Measurements from ENCODE around the gene ING4.

Gene ING4

GRCh38 chr12:6646276-6647082 is 16.4 kb downstream of the ING4 start:
- no peaks in the 10 kb centered on the region for H3K27me3 ChIP-seq (ENCODE audit: control insufficient read depth in 1 of 2, insufficient read depth in 2 of 2, low read length in 2 of 2)
- no peaks in the 10 kb centered on the region for H3K9me3 ChIP-seq (ENCODE audit: low read length)
- H3K4me1 ChIP-seq (ENCODE audit: insufficient read depth, low read length): peaks cover 7% of the 10 kb centered on the region
- H3K9ac ChIP-seq (ENCODE audit: low read length): peak overlapping the region; percentile 44
- H3K36me3 ChIP-seq (ENCODE audit: insufficient read depth, low read length): peaks cover 24% of the 10 kb centered on the region
- H3K4me3 ChIP-seq (ENCODE audit: low read depth in 1 of 2, low read length in 2 of 2): peak overlapping the region; percentile 28 to 56
- H3K27ac ChIP-seq (ENCODE audit: low read depth, low read length): no peak overlapping the region

DNA sequence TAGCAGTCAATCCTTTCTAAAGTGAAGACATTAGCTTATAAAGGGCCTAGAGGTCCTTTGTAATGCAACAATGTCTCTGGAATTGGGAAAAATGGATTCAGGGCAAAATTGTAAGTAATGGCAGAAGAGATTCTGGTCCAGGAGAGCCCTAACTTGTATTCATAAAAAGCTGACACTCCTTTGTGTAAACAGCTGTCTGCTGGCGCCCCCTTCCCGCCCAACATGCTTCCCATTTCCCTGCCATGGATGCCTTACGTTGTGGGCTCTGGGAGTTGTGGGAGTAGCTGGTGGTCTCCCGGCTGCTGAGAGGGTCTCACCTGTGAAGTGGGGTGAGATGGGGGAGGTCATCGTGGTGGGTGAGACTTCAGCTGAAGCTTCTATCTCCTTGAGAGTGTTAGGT is 18.0 kb downstream of the ING4 start:
- H3K4me1 ChIP-seq (ENCODE audit: insufficient read depth, low read length): peaks cover 7% of the 10 kb centered on the region
- peaks cover 8% of the 10 kb centered on the region for H3K36me3 ChIP-seq (ENCODE audit: insufficient read depth, low read length)
- H3K9me3 ChIP-seq (ENCODE audit: low read length): no peaks in the 10 kb centered on the region
- no peak overlapping the region for H3K9ac ChIP-seq (ENCODE audit: low read length)
- peak overlapping the region; percentile 24 for H3K27ac ChIP-seq (ENCODE audit: low read depth, low read length)
- no peak overlapping the region for H3K4me3 ChIP-seq (ENCODE audit: low read depth in 1 of 2, low read length in 2 of 2)
- no peaks in the 10 kb centered on the region for H3K27me3 ChIP-seq (ENCODE audit: control insufficient read depth in 1 of 2, insufficient read depth in 2 of 2, low read length in 2 of 2)

DNA sequence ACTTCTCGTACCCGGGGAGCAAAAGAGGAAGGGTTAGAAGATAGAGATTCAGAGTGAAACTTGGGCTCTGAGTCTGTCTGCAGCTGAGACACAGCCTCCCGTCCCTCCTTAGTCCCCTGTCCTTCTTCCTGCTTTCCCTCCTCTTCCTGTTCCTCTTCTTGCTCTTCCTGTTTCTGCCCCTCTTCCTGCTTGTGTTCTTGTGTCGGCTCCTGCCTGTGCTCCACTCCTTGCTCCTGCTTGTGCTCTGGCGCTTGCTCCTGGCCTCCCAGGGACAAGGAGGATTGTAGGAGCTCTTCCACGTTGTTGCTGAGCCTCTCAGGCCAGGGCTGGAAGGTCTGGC is 18.7 kb downstream of the ING4 start:
- no peaks in the 10 kb centered on the region for H3K27me3 ChIP-seq (ENCODE audit: control insufficient read depth in 1 of 2, insufficient read depth in 2 of 2, low read length in 2 of 2)
- peaks cover 7% of the 10 kb centered on the region for H3K4me1 ChIP-seq (ENCODE audit: insufficient read depth, low read length)
- H3K9ac ChIP-seq (ENCODE audit: low read length): no peak overlapping the region
- H3K9me3 ChIP-seq (ENCODE audit: low read length): no peaks in the 10 kb centered on the region
- H3K4me3 ChIP-seq (ENCODE audit: low read depth in 1 of 2, low read length in 2 of 2): no peak overlapping the region
- peak overlapping the region; percentile 24 for H3K27ac ChIP-seq (ENCODE audit: low read depth, low read length)
- H3K36me3 ChIP-seq (ENCODE audit: insufficient read depth, low read length): peaks cover 6% of the 10 kb centered on the region

DNA sequence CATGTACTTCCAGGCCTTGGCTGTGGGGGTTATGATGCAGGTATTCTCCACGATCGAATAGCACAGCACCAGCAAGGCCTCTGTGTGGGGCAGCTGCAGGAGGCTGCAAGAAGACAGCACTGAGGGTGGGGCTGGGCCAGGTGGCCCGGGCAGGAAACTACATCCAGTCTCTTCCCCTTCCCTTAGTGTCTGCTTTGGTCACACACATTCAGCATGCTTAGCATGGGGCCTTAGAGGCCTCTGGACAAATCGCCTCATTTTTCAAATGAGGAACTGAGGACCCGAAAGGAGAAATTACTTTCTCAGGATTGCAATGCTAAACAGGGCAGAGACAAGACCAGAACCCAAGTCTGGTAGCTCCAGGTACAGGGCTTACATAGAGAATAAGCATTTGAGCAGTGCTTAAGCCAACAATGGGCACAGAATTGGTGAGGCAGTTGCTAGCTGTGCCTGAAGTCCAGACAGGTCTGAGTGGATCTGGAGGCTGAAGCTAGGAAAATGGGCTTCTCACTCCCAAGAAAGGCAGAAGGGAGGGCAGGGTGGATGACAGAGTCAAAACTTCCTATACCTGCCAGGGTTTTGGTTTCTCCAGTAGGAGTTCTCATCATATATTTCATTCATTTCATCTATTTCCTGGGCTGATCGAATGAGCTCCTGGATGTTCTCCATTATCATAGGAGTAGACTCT is 19.2 kb downstream of the ING4 start:
- Histone ChIP-seq H3K27ac (ENCODE audit: low read depth, low read length) (no peak overlapping the region), H3K4me3 (ENCODE audit: low read depth in 1 of 2, low read length in 2 of 2) (no peak overlapping the region), H3K36me3 (ENCODE audit: insufficient read depth, low read length) (peaks cover 6% of the 10 kb centered on the region), H3K9me3 (ENCODE audit: low read length) (no peaks in the 10 kb centered on the region), H3K27me3 (ENCODE audit: control insufficient read depth in 1 of 2, insufficient read depth in 2 of 2, low read length in 2 of 2) (no peaks in the 10 kb centered on the region), H3K4me1 (ENCODE audit: insufficient read depth, low read length) (peaks cover 7% of the 10 kb centered on the region), H3K9ac (ENCODE audit: low read length) (no peak overlapping the region)

DNA sequence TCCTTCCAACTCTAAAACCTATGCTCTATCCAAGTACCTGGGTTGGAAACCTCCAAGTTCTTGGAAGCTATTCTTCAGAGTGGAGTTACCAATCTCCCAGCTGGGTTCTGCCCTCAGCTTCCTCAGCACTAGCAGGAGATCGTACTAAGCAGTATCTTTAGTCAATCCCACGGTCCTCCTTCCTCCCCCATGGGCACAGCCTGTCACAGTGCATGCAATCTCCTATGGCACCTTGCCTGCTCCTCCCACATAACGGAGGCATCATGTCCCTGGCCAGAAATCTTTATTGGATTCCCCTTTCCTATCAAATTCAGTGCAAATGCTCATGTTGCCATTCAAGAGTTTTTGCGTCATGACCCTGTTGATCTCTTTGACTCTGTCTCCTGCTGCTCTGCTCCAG is 21.8 kb downstream of the ING4 start:
- H3K27me3 ChIP-seq (ENCODE audit: control insufficient read depth in 1 of 2, insufficient read depth in 2 of 2, low read length in 2 of 2): no peaks in the 10 kb centered on the region
- no peaks in the 10 kb centered on the region for H3K36me3 ChIP-seq (ENCODE audit: insufficient read depth, low read length)
- H3K27ac ChIP-seq (ENCODE audit: low read depth, low read length): no peak overlapping the region
- no peak overlapping the region for H3K4me3 ChIP-seq (ENCODE audit: low read depth in 1 of 2, low read length in 2 of 2)
- H3K9ac ChIP-seq (ENCODE audit: low read length): no peak overlapping the region
- H3K4me1 ChIP-seq (ENCODE audit: insufficient read depth, low read length): peaks cover 7% of the 10 kb centered on the region
- H3K9me3 ChIP-seq (ENCODE audit: low read length): no peaks in the 10 kb centered on the region

DNA sequence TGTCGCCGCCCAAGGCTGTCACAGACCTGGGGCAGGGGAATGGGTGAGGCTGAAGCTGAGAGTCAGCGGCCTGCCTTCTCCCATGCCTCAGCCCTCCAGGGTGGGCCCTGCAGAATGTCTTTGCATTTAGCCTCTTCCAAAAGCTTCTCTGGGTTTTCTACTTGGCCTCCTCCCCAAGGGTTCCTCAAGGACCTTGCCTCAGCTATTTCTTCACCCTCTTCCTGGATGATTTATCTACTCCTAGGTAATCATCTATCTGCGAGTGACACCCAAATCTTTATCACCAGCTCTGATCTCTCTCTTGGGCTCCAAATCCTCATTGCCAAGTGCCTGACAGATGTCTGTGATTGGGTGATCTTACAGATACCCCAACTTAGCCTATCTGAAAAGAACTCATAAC is 22.4 kb downstream of the ING4 start:
- Histone ChIP-seq H3K27ac (ENCODE audit: low read depth, low read length) (no peak overlapping the region), H3K9ac (ENCODE audit: low read length) (no peak overlapping the region), H3K4me1 (ENCODE audit: insufficient read depth, low read length) (peaks cover 7% of the 10 kb centered on the region), H3K36me3 (ENCODE audit: insufficient read depth, low read length) (no peaks in the 10 kb centered on the region), H3K4me3 (ENCODE audit: low read depth in 1 of 2, low read length in 2 of 2) (no peak overlapping the region), H3K27me3 (ENCODE audit: control insufficient read depth in 1 of 2, insufficient read depth in 2 of 2, low read length in 2 of 2) (no peaks in the 10 kb centered on the region), H3K9me3 (ENCODE audit: low read length) (no peaks in the 10 kb centered on the region)

GRCh38 chr12:6639151-6639801 is 23.6 kb downstream of the ING4 start:
- Histone ChIP-seq H3K9me3 (ENCODE audit: low read length) (no peaks in the 10 kb centered on the region), H3K27me3 (ENCODE audit: control insufficient read depth in 1 of 2, insufficient read depth in 2 of 2, low read length in 2 of 2) (no peaks in the 10 kb centered on the region), H3K36me3 (ENCODE audit: insufficient read depth, low read length) (no peaks in the 10 kb centered on the region), H3K27ac (ENCODE audit: low read depth, low read length) (no peak overlapping the region), H3K4me1 (ENCODE audit: insufficient read depth, low read length) (no peaks in the 10 kb centered on the region), H3K9ac (ENCODE audit: low read length) (no peak overlapping the region), H3K4me3 (ENCODE audit: low read depth in 1 of 2, low read length in 2 of 2) (no peak overlapping the region)

GRCh38 chr12:6638305-6638704 is 24.6 kb downstream of the ING4 start:
- H3K4me1 ChIP-seq (ENCODE audit: insufficient read depth, low read length): no peaks in the 10 kb centered on the region
- no peak overlapping the region for H3K27ac ChIP-seq (ENCODE audit: low read depth, low read length)
- no peak overlapping the region for H3K4me3 ChIP-seq (ENCODE audit: low read depth in 1 of 2, low read length in 2 of 2)
- H3K9ac ChIP-seq (ENCODE audit: low read length): no peak overlapping the region
- no peaks in the 10 kb centered on the region for H3K36me3 ChIP-seq (ENCODE audit: insufficient read depth, low read length)
- no peaks in the 10 kb centered on the region for H3K9me3 ChIP-seq (ENCODE audit: low read length)
- H3K27me3 ChIP-seq (ENCODE audit: control insufficient read depth in 1 of 2, insufficient read depth in 2 of 2, low read length in 2 of 2): no peaks in the 10 kb centered on the region

DNA sequence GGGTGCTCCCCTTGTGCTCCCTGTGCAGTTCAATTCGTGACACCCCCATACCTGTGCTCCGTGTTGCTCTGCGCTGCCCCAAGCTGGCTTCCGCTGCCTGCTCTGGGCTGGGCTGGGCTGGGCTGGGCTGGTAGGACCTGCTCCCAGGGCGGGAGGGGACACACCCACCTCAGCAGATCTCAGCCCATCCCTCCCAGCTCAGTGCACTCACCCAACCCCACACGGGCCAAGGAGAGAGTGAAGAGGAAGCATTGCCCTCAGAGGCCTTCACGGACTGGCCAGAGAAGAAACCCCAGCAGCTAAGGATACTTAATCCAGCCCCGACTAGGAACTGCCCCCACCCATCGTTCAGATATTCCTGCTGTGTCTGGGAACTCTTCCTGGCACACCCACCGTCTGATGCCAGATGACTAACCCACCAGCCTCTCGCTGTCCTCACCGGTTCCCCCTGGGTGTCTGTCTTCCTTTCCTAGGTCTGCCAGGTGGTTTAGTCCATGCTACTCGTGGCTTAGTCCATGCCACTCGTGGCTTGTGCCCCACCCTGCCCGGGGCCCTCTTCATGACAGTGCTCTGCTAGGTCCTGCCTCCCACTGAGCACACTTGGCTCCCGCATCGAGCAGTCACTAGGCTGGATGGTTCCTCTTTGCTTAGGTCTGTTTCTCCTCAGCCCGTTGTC is 26.9 kb downstream of the ING4 start, which contains the start of gene LPAR5:
TSS of gene LPAR5 (minus strand) at position 104 of the 676 bp plus-strand sequence. CDS start 14,711 bp downstream, outside the sequence.
- Histone ChIP-seq H3K27me3 (ENCODE audit: control insufficient read depth in 1 of 2, insufficient read depth in 2 of 2, low read length in 2 of 2) (no peaks in the 10 kb centered on the region), H3K27ac (ENCODE audit: low read depth, low read length) (no peak within 1 kb of the TSS), H3K4me3 (ENCODE audit: low read depth in 1 of 2, low read length in 2 of 2) (no peak within 1 kb of the TSS), H3K36me3 (ENCODE audit: insufficient read depth, low read length) (no peaks in the 10 kb centered on the region), H3K9ac (ENCODE audit: low read length) (no peak within 1 kb of the TSS), H3K4me1 (ENCODE audit: insufficient read depth, low read length) (no peaks in the 10 kb centered on the region), H3K9me3 (ENCODE audit: low read length) (no peaks in the 10 kb centered on the region)

DNA sequence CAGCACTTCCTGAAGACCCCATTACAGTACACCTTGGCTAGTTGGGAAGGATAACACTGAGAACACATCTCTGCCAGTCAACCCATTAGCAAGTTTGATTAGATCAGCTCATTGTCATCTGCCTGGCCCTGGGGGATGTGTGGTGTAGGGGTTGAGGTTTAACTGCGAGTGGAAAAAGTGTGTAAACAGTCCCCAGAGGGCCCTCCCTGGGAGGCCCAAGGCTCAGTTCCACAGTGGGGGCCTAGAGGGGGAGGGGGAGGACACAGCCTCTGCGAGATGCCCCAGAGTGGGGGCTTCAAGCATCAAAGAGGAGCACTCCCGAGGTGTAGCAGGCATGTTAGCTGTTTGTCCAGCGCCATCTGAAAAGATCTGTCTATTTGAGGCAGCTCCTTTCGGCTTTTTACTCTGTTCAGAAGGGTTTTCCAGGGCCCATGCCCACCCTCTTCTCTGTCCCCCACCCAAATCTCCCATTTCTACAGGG is 27.5 kb downstream of the ING4 start:
- Histone ChIP-seq H3K36me3 (ENCODE audit: insufficient read depth, low read length) (no peaks in the 10 kb centered on the region), H3K9ac (ENCODE audit: low read length) (no peak overlapping the region), H3K27ac (ENCODE audit: low read depth, low read length) (no peak overlapping the region), H3K4me1 (ENCODE audit: insufficient read depth, low read length) (no peaks in the 10 kb centered on the region), H3K4me3 (ENCODE audit: low read depth in 1 of 2, low read length in 2 of 2) (no peak overlapping the region), H3K27me3 (ENCODE audit: control insufficient read depth in 1 of 2, insufficient read depth in 2 of 2, low read length in 2 of 2) (no peaks in the 10 kb centered on the region), H3K9me3 (ENCODE audit: low read length) (no peaks in the 10 kb centered on the region)
